ENCODE results near the gene MAGI1. TPM values are rescaled to one million over a fixed set of nuclear protein-coding genes. Genes with fewer than 3 reads are reported as not detected.

The MAGI1 gene
- total RNA-seq, 4 donors from 2014 or later = 42.4 to 71.6 (median 50.2) TPM

GRCh38 chr3:65352951-65353350 is 685.8 kb downstream of the MAGI1 start:
- intact Hi-C loops (cut with DNase I; ENCODE audit: low total_unique reads) = no loop called here
- TF ChIP-seq POLR2A (IDR thresholded peaks at IDR 0.05) (no peak), CTCF (IDR thresholded peaks at IDR 0.05) (no peak)
- WGBS, 2 donors = 63% methylated on average over 2 of the region's 2 CpGs
- no peak for DNase-seq (ENCODE audit: low spot score in 2 of 2)
- H3K4me3 ChIP-seq (ENCODE audit: low read depth, poor library complexity, severe bottlenecking) = no peak overlapping the region

GRCh38 chr3:65351753-65352152 is 687.0 kb downstream of the MAGI1 start:
- WGBS, 2 donors = 80 to 83% methylated on average over 4 of the region's 4 CpGs
- no peak for DNase-seq (ENCODE audit: low spot score in 2 of 2)
- intact Hi-C loops (cut with DNase I; ENCODE audit: low total_unique reads) = no loop called here
- H3K4me3 ChIP-seq (ENCODE audit: low read depth, poor library complexity, severe bottlenecking) = no peak overlapping the region
- TF ChIP-seq POLR2A (IDR thresholded peaks at IDR 0.05) = no peak

GRCh38 chr3:65350801-65351476 is 687.8 kb downstream of the MAGI1 start:
- no peak for DNase-seq (ENCODE audit: low spot score in 2 of 2)
- 82 to 88% methylated on average over 5 of the region's 5 CpGs for WGBS, 2 donors
- TF ChIP-seq POLR2A (IDR thresholded peaks at IDR 0.05) = no peak
- no peak for TF ChIP-seq CTCF (IDR thresholded peaks at IDR 0.05)
- intact Hi-C loops (cut with DNase I; ENCODE audit: low total_unique reads) = no loop called here
- H3K4me3 ChIP-seq (ENCODE audit: low read depth, poor library complexity, severe bottlenecking) = no peak overlapping the region

GRCh38 chr3:65348398-65348995 is 690.2 kb downstream of the MAGI1 start:
- no peak for DNase-seq (ENCODE audit: low spot score in 2 of 2)
- TF ChIP-seq POLR2A (IDR thresholded peaks at IDR 0.05) = no peak
- WGBS, 2 donors = 64% methylated on average over 8 of the region's 8 CpGs
- intact Hi-C loops (cut with DNase I; ENCODE audit: low total_unique reads) = no loop called here
- H3K4me3 ChIP-seq (ENCODE audit: low read depth, poor library complexity, severe bottlenecking) = no peak overlapping the region

- TF ChIP-seq CTCF (IDR thresholded peaks at IDR 0.05) (no peak), POLR2A (IDR thresholded peaks at IDR 0.05) (no peak)
- intact Hi-C loops (cut with DNase I; ENCODE audit: low total_unique reads) = no loop called here
- H3K4me3 ChIP-seq (ENCODE audit: low read depth, poor library complexity, severe bottlenecking) = no peak overlapping the region
- WGBS, 2 donors = 60 to 76% methylated on average over 1 of the region's 1 CpG
- DNase-seq (ENCODE audit: low spot score in 2 of 2) = no peak
These were observed 691.6 kb downstream of the MAGI1 start for GRCh38 chr3:65347166-65347565.

GRCh38 chr3:65344846-65345245 is 693.9 kb downstream of the MAGI1 start:
- TF ChIP-seq POLR2A (IDR thresholded peaks at IDR 0.05) = no peak
- no peak for TF ChIP-seq CTCF (IDR thresholded peaks at IDR 0.05)
- no peak overlapping the region for H3K4me3 ChIP-seq (ENCODE audit: low read depth, poor library complexity, severe bottlenecking)
- no peak for DNase-seq (ENCODE audit: low spot score in 2 of 2)
- 88 to 96% methylated on average over 2 of the region's 2 CpGs for WGBS, 2 donors
- intact Hi-C loops (cut with DNase I; ENCODE audit: low total_unique reads) = no loop called here

GRCh38 chr3:65344444-65344843 is 694.3 kb downstream of the MAGI1 start:
- no peak for DNase-seq (ENCODE audit: low spot score in 2 of 2)
- intact Hi-C loops (cut with DNase I; ENCODE audit: low total_unique reads) = no loop called here
- TF ChIP-seq POLR2A (IDR thresholded peaks at IDR 0.05) (no peak), CTCF (IDR thresholded peaks at IDR 0.05) (no peak)
- 84 to 90% methylated on average over 3 of the region's 3 CpGs for WGBS, 2 donors
- no peak overlapping the region for H3K4me3 ChIP-seq (ENCODE audit: low read depth, poor library complexity, severe bottlenecking)

Data from lower leg skin (tissue), 4 donors.